H1 (cell line): ENCODE measurements around the gene CACUL1. TPM values are rescaled to one million over a fixed set of nuclear protein-coding genes. Genes with fewer than 3 reads are reported as not detected.

ENCODE experiments used
- SP4 ChIP-seq: IDR thresholded peaks from 2 replicates; pipeline ENCODE4 v1.6.1; 2012; ENCODE audit warnings: low read length, inconsistent platforms
- SRF ChIP-seq: IDR thresholded peaks from 2 replicates; pipeline ENCODE4 v1.6.1; 2011; ENCODE audit warnings: mild to moderate bottlenecking, low read depth, low read length, moderate library complexity
- TAF1 ChIP-seq: IDR thresholded peaks from 2 replicates; pipeline ENCODE4 v1.6.1; 2011; ENCODE audit warnings: mild to moderate bottlenecking, low read depth, low read length
- TEAD4 ChIP-seq: IDR thresholded peaks from 2 replicates; pipeline ENCODE4 v1.6.1; 2012; ENCODE audit warnings: low read depth, low read length, inconsistent platforms, mixed read lengths
- polyA plus RNA-seq, 7 experiments: library from polyadenylated mRNA; depleted of rRNA in 3 of 7; stranded (reverse) in 5 of 7; unstranded in 2 of 7; fragments of >200 nt in 5 of 7; fragments of 200-250 nt in 2 of 7; gene quantifications; 1 replicate in 5 of 7; 2 replicates in 1 of 7; 4 replicates in 1 of 7; pipeline versions ENCODE4 v1.2.1 to v1.2.3, GENCODE V29; 2011 to 2013; ENCODE audit warnings: missing spikeins in 2 of 7, mixed read lengths in 2 of 7
- total RNA-seq: library from RNA; stranded (reverse); fragmentation: NEBNext Ultra II Directional; extraction: Animal tissue kit (Norgen Biotek cat#: 25700); gene quantifications from 2 replicates; pipeline ENCODE4 v1.2.1, GENCODE V29; 2021
- TF ChIP-seq, protein P1 (sequence below): IDR thresholded peaks from 2 replicates; pipeline ENCODE4 v1.6.1; 2011; ENCODE audit warnings: low read depth, mild to moderate bottlenecking, low read length; ENCODE audit not compliant: insufficient read depth

Gene CACUL1
- total and polyA plus RNA-seq, 2 of the 8 experiments (the other 6 are each of a cell fraction or from before 2014, with no cell fraction given) = 6.5 to 34.2 TPM

GRCh38 chr10:118799777-118800176, 45.0 kb upstream of the CACUL1 start (continued):
- no peak for TF ChIP-seq TEAD4
- no peak for TF ChIP-seq SRF
- TF ChIP-seq SP4 = no peak
- TF ChIP-seq TAF1 = no peak
- TF ChIP-seq, protein P1, sequence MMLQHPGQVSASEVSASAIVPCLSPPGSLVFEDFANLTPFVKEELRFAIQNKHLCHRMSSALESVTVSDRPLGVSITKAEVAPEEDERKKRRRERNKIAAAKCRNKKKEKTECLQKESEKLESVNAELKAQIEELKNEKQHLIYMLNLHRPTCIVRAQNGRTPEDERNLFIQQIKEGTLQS = no peak
- TF ChIP-seq, all 59 proteins: peak for 0
